Pancreas (tissue), 10 donors: Measurements from ENCODE around the gene ZFP42. TPM values are rescaled to one million over a fixed set of nuclear protein-coding genes. Genes with fewer than 3 reads are reported as not detected.

ENCODE experiments used
- ATAC-seq, 4 donors: fragments of 200-7000 bp; cut with Tn5 transposase; one replicate each; pipeline versions ENCODE4 v1.8.0 to v1.9.1; 2020; ENCODE audit warnings: mild to moderate bottlenecking in 4 of 4, moderate library complexity in 4 of 4
- DNase-seq, 6 donors: peaks; one replicate each; pipeline ENCODE4 v3.0.0-alpha.2; 2020
- FAIRE-seq: peaks from 2 replicates; lab custom pipeline; 2012; peaks lifted over from hg19 to GRCh38; lab: Jason Lieb, UNC
- H3K27ac ChIP-seq, 4 donors: fragments of 200-600 bp; sonication (generic); 1 replicate in 3 of 4; 2 replicates in 1 of 4; pipeline versions ENCODE4 v1.5.0 to v1.8.0; 2020
- H3K27me3 ChIP-seq, 4 donors: fragments of 200-600 bp; one replicate each; pipeline ENCODE4 v1.8.0; 2021
- H3K36me3 ChIP-seq, 3 donors: fragments of 200-600 bp; sonication (generic) in 1 of 3; one replicate each; pipeline versions ENCODE4 v1.5.0 to v1.8.0; 2020 to 2021
- H3K4me1 ChIP-seq, 3 donors: fragments of 200-600 bp; one replicate each; pipeline ENCODE4 v1.8.0; 2021
- H3K4me3 ChIP-seq, 4 donors: fragments of 200-600 bp; sonication (generic) in 2 of 4; one replicate each; pipeline versions ENCODE4 v1.5.0 to v1.8.0; 2020 to 2021
- H3K9me3 ChIP-seq, 4 donors: fragments of 200-600 bp; one replicate each; pipeline ENCODE4 v1.8.0; 2021
- WGBS, 2 donors: extraction: QIAGEN DNeasy Blood & Tissue Kit; methylation state at CpG; one replicate each; pipeline ENCODE4 v1.1.7; 2013; 5-methylcytosine and 5-hydroxymethylcytosine counted together
- intact Hi-C, 3 donors: fragments of 100-400 bp; cut with DNase I; formaldehyde crosslinking; loops; one replicate each; pipeline versions ENCODE4 v1.11.1 to v1.14.2; 2022
- polyA plus RNA-seq, 2 donors: library from polyadenylated mRNA; stranded (reverse); fragments of 200-250 nt; gene quantifications; one replicate each; pipeline ENCODE4 v1.2.3, GENCODE V29; 2013
- total RNA-seq, 6 donors: library from RNA; stranded (reverse); fragmentation: NEBNext Ultra II Directional in 4 of 6; extraction: Animal tissue kit (Norgen Biotek cat#: 25700) in 4 of 6; gene quantifications; one replicate each; pipeline versions ENCODE4 v1.2.1 to v1.2.4, GENCODE V29; 2021 to 2023
- TF ChIP-seq, protein P1 (sequence below), 4 donors: fragments of 200-600 bp; sonication (generic) in 3 of 4; IDR thresholded peaks; one replicate each; pipeline versions ENCODE4 v1.5.0 to v1.8.0; 2021; ENCODE audit warnings: antibody characterized with exemption in 4 of 4
- donor health status: healthy with polysubstance abuse.
- donor health status: DM: no; HTN: no; CAD: no; lungs with moderate emphysema.
- donor health status: DM: no; HTN: no; CAD: no.
- donor health status: control.
- donor health status: control.
- donor health status: Bipolar disorder and iron deficiency.
- donor health status: DM: yes; HTN: yes; CAD: no.
- donor health status: DM: no; HTN: no; CAD: no.
- donor health status: DM: no; HTN: no; CAD: no.
- donor health status: DM: yes; HTN: yes; CAD: no.

The ZFP42 gene
- total and polyA plus RNA-seq, 8 donors = 0.05 to 0.06 TPM; not detected in 6

DNA sequence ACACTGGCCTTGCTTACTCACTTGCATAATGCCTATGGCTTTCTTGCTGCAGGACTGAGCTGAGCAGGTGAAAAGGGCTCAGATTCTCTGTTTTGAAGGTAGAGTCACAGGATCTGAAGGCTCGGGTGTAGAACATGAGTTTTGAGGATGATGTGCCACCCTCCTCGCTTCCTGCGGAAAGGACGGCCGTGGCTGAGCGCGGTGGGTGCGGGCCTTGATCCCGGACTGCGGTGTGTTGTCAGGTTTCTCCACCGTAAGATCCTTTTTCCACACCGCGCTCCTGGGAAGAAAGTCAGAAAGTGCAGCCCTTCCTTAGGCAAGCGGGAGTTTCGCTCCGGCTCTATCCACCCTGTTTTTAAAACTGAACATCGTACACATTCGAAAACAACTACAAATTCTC lies 36.2 kb downstream of the ZFP42 start:
- H3K9me3 ChIP-seq = no peaks in the 10 kb centered on the region
- no peaks in the 10 kb centered on the region for H3K4me1 ChIP-seq
- no peak for ATAC-seq
- no peak for DNase-seq
- no peak for FAIRE-seq
- intact Hi-C loops = no loop called here
- TF ChIP-seq, protein P1, sequence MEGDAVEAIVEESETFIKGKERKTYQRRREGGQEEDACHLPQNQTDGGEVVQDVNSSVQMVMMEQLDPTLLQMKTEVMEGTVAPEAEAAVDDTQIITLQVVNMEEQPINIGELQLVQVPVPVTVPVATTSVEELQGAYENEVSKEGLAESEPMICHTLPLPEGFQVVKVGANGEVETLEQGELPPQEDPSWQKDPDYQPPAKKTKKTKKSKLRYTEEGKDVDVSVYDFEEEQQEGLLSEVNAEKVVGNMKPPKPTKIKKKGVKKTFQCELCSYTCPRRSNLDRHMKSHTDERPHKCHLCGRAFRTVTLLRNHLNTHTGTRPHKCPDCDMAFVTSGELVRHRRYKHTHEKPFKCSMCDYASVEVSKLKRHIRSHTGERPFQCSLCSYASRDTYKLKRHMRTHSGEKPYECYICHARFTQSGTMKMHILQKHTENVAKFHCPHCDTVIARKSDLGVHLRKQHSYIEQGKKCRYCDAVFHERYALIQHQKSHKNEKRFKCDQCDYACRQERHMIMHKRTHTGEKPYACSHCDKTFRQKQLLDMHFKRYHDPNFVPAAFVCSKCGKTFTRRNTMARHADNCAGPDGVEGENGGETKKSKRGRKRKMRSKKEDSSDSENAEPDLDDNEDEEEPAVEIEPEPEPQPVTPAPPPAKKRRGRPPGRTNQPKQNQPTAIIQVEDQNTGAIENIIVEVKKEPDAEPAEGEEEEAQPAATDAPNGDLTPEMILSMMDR (IDR thresholded peaks at IDR 0.05) = no peak
- no peak overlapping the region for H3K4me3 ChIP-seq
- H3K27ac ChIP-seq = no peak overlapping the region
- H3K36me3 ChIP-seq = no peaks in the 10 kb centered on the region
- H3K27me3 ChIP-seq = no peaks in the 10 kb centered on the region
- WGBS, 2 donors = 38 to 41% methylated on average over 18 of the region's 18 CpGs

DNA sequence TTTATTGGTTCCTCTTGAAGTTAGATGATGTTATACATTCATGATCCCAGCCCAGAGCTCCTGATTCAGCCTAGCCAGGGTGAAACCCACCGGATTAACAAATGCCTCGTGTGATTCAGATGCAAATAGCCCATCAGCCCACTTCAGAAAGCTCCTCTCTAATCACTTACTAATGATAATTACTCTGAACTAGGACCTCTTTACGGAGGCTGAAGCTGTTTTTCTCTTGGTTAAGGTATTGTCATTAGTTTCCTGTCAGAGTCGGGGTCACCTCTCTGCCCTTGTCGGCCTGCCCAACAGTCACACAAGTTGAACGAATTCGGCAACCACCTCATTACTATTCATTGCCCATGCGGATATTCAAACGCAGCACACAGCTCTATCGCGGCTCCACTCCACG lies 36.6 kb downstream of the ZFP42 start:
- Histone ChIP-seq H3K4me3 (no peak overlapping the region), H3K36me3 (no peaks in the 10 kb centered on the region), H3K4me1 (no peaks in the 10 kb centered on the region), H3K27me3 (no peaks in the 10 kb centered on the region), H3K27ac (no peak overlapping the region), H3K9me3 (no peaks in the 10 kb centered on the region)
- WGBS, 2 donors = 13 to 15% methylated on average over 12 of the region's 12 CpGs
- DNase-seq = no peak
- FAIRE-seq = no peak
- no peak for ATAC-seq
- intact Hi-C loops = no loop called here
- TF ChIP-seq, protein P1 (IDR thresholded peaks at IDR 0.05) = no peak

DNA sequence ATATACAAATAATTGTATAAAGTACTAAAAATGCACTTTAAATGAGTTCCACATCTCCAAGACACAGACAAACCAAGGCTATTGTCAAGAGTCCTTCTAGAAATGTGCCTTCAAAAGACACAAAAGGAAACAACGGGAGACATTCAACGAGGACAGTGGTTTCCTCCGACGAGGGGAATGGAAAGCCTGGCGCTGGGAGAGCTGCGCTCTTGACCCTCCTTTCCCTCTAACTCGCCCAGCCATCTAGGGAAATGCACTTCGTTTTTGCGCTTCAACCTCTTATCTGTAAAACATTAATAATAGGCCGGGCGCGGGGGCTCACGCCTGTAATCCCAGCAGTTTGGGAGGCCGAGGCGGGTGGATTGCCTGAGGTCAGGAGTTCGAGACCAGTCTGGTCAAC lies 37.0 kb downstream of the ZFP42 start:
- TF ChIP-seq, protein P1 (IDR thresholded peaks at IDR 0.05) = no peak
- ATAC-seq (no peak), DNase-seq (no peak), FAIRE-seq (no peak)
- Histone ChIP-seq H3K27ac (no peak overlapping the region), H3K36me3 (no peaks in the 10 kb centered on the region), H3K9me3 (no peaks in the 10 kb centered on the region), H3K4me3 (no peak overlapping the region), H3K27me3 (no peaks in the 10 kb centered on the region), H3K4me1 (no peaks in the 10 kb centered on the region)
- intact Hi-C loops = no loop called here
- 23 to 27% methylated on average over 16 of the region's 16 CpGs for WGBS, 2 donors

DNA sequence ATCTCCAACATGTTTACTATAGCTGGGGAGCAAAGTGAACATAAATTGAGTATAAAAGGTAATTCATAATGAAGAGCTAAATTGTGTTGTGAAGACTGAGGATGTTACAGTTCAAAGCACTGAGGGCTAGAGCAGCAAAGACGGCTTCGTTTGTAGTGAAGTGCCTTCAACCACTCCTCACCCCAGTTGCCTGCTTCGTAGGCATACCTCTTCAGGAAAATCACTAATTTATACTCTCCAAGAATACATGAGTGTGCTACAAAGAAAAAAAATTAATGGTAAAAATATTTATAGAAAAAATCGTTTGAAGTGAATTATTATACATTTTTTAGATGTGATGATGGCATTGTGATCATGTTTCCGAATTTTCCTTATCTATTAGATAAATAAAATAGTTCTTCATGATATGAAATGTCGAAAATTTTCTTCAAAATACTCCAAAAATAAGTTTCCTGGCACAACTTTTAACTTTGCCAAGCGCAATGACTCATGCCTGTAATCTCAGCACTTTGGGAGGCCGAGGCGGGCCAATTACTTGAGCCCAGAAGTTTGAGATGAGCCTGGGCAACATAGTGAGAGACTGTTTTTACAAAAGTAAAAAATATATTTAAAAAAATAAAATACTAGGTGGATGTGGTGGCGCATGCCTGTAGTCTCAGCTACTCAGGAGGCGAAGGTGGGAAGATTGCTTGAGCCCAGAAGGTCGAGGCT lies 41.6 kb downstream of the ZFP42 start:
- no peaks in the 10 kb centered on the region for H3K4me1 ChIP-seq
- intact Hi-C loops = no loop called here
- TF ChIP-seq, protein P1 (IDR thresholded peaks at IDR 0.05) = no peak
- no peak for DNase-seq
- H3K36me3 ChIP-seq = no peaks in the 10 kb centered on the region
- 53 to 70% methylated on average over 12 of the region's 12 CpGs for WGBS, 2 donors
- FAIRE-seq = no peak
- H3K27me3 ChIP-seq = no peaks in the 10 kb centered on the region
- no peaks in the 10 kb centered on the region for H3K9me3 ChIP-seq
- H3K4me3 ChIP-seq = no peak overlapping the region
- H3K27ac ChIP-seq = no peak overlapping the region
- ATAC-seq = no peak

DNA sequence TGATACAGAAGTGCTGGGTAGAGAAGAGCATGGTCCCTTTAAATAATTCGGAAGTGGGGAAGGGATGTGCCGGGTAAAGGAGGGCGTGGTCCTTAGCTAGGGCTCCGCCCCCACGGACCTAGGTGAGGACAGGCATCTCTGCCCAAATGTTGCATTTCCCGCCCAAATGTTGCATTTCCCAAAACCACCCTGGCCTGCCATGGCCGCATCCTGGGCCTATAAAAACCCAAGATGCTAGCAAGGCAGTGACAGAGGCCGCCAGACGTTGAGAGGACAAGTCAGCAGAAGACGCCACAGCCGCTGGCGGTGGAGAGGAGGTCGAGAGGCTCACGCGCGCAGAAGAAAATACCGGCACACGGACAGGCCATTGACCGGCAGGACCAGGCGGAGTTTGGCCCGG lies 46.1 kb downstream of the ZFP42 start:
- no peak for DNase-seq
- Histone ChIP-seq H3K4me3 (no peak overlapping the region), H3K27ac (no peak overlapping the region), H3K36me3 (no peaks in the 10 kb centered on the region), H3K9me3 (no peaks in the 10 kb centered on the region), H3K4me1 (no peaks in the 10 kb centered on the region), H3K27me3 (peaks cover 0 to 6% (median 0%) of the 10 kb centered on the region in 4 donors)
- WGBS, 2 donors = 59 to 72% methylated on average over 21 of the region's 21 CpGs
- intact Hi-C loops = no loop called here
- no peak for FAIRE-seq
- ATAC-seq = no peak
- TF ChIP-seq, protein P1 (IDR thresholded peaks at IDR 0.05) = no peak
